Mucosa of gallbladder (tissue), 1 donor: ENCODE results near the gene LAMB1. TPM values are rescaled to one million over a fixed set of nuclear protein-coding genes. Genes with fewer than 3 reads are reported as not detected.

Experiments used
- DNase-seq: peaks from one replicate; pipeline ENCODE4 v3.0.0-alpha.2; 2020; ENCODE audit warnings: low spot score
- total RNA-seq: library from RNA; stranded (reverse); gene quantifications from one replicate; pipeline ENCODE4 v1.2.1, GENCODE V29; 2021
- donor health status: DM: no; HTN: no; CAD: no.

Gene LAMB1
- total RNA-seq, 1 donor from 2014 or later, result 89.4 TPM

- no peak for DNase-seq
Measured at GRCh38 chr7:107877731-107878382, 125.1 kb downstream of the LAMB1 start.

GRCh38 chr7:107876916-107877315 is 126.0 kb downstream of the LAMB1 start:
- DNase-seq, result no peak

GRCh38 chr7:107874605-107875446 is 128.1 kb downstream of the LAMB1 start:
- peak; percentile 58 for DNase-seq

GRCh38 chr7:107874111-107874510 is 128.8 kb downstream of the LAMB1 start:
- no peak for DNase-seq

Other genes with a start within 250 kb of the LAMB1 start
- 856 TPM for gene SLC26A3, start 199.9 kb downstream of the LAMB1 start, total RNA-seq
- gene DLD, start 112.0 kb downstream of the LAMB1 start, total RNA-seq, result 69.0 TPM
- gene LAMB4, start 127.2 kb upstream of the LAMB1 start, total RNA-seq, result 0.83 TPM